SK-N-SH treated with all-trans-retinoic acid at 6 μM for 48 hours (cell line): ENCODE measurements around the gene STARD10.

Experiments used
- ARNTL ChIP-seq: fragments of 450-650 bp; formaldehyde crosslinking; IDR thresholded peaks from 2 replicates; pipeline ENCODE4 v1.5.0; 2020; ENCODE audit warnings: low read depth, mild to moderate bottlenecking, moderate library complexity, borderline replicate concordance
- CREB5 ChIP-seq: fragments of 250-450 bp; sonication (Bioruptor Pico); IDR thresholded peaks from 2 replicates; pipeline ENCODE4 v1.5.1; 2020; ENCODE audit warnings: low read depth, mild to moderate bottlenecking, moderate library complexity
- OSR1 ChIP-seq: fragments of 250-450 bp; sonication (Bioruptor Pico); IDR thresholded peaks from 2 replicates; pipeline ENCODE4 v1.8.0; 2022; ENCODE audit warnings: moderate library complexity, mild to moderate bottlenecking, inconsistent platforms
- PATZ1 ChIP-seq: fragments of 250-450 bp; sonication (Bioruptor Pico); IDR thresholded peaks from 2 replicates; pipeline ENCODE4 v1.8.0; 2020; ENCODE audit warnings: mild to moderate bottlenecking, moderate library complexity, borderline replicate concordance
- TOX ChIP-seq: fragments of 250-450 bp; sonication (Bioruptor Pico); IDR thresholded peaks from 2 replicates; pipeline ENCODE4 v1.8.0; 2021; ENCODE audit warnings: mild to moderate bottlenecking, moderate library complexity, borderline replicate concordance
- ZFP3 ChIP-seq: fragments of 250-450 bp; sonication (Bioruptor Pico); IDR thresholded peaks from 2 replicates; pipeline ENCODE4 v1.5.0; 2020; ENCODE audit warnings: mild to moderate bottlenecking, moderate library complexity
- ZNF70 ChIP-seq: fragments of 450-650 bp; formaldehyde crosslinking; IDR thresholded peaks from 2 replicates; pipeline ENCODE4 v1.5.0; 2020; ENCODE audit warnings: mild to moderate bottlenecking, moderate library complexity

GRCh38 chr11:72821920-72822799 lies 28.3 kb upstream of the STARD10 start:
- TF ChIP-seq ZFP3 (0 out of 2 replicates have a peak, but pooled peaks have one; percentile 42), CREB5 (CRISPR knock-in tag) (no peak), PATZ1 (CRISPR knock-in tag) (peak; percentile 91; the same call in 1 of the 2 replicates), ZNF70 (CRISPR knock-in tag) (no peak), TOX (CRISPR knock-in tag) (no peak), OSR1 (no peak), ARNTL (CRISPR knock-in tag) (no peak)
